ENCODE measurements around the gene TK2.
"Not testable (repeated sequence)": the region's sequence is repeated elsewhere in the genome, so short reads cannot be mapped to it uniquely, and the experiment has no call there.

TK2 gene

GRCh38 chr16:66468321-66468965 lies 81.5 kb downstream of the TK2 start:
- DNase-seq (ENCODE audit: low read depth): no peak

- no peak for DNase-seq (ENCODE audit: low read depth)
These were observed 82.3 kb downstream of the TK2 start for GRCh38 chr16:66467611-66468010.

- DNase-seq (ENCODE audit: low read depth): not testable (repeated sequence)
These were observed 83.3 kb downstream of the TK2 start for GRCh38 chr16:66466636-66467035.

- not testable (repeated sequence) for DNase-seq (ENCODE audit: low read depth)
These were observed 84.0 kb downstream of the TK2 start for GRCh38 chr16:66465946-66466345.

- no peak for DNase-seq (ENCODE audit: low read depth)
These were observed 87.0 kb downstream of the TK2 start for GRCh38 chr16:66462912-66463311.

GRCh38 chr16:66460703-66461102 lies 89.2 kb downstream of the TK2 start:
- DNase-seq (ENCODE audit: low read depth): no peak

GRCh38 chr16:66459878-66460277 lies 90.0 kb downstream of the TK2 start:
- peak; percentile 28 for DNase-seq (ENCODE audit: low read depth)

- DNase-seq (ENCODE audit: low read depth): no peak
These were observed 91.1 kb downstream of the TK2 start for GRCh38 chr16:66458853-66459252.

- DNase-seq (ENCODE audit: low read depth): no peak
These were observed 91.6 kb downstream of the TK2 start for GRCh38 chr16:66458292-66458691.

All from amniotic epithelial cell (primary cell).